H1 (cell line): ENCODE data around the gene CEP128. TPM values are rescaled to one million over a fixed set of nuclear protein-coding genes. Genes with fewer than 3 reads are reported as not detected.

ENCODE experiments used
- CTCF ChIA-PET: fragments of 300-600 bp; sonication (Branson Sonifier 250); formaldehyde crosslinking; loops from one replicate; lab custom pipeline; 2021; ENCODE audit not compliant: partially characterized antibody; lab: Charles Lee
- POLR2A ChIA-PET: fragments of 300-600 bp; sonication (Branson Sonifier 250); formaldehyde crosslinking; loops from one replicate; lab custom pipeline; 2021; ENCODE audit warnings: inconsistent platforms; ENCODE audit not compliant: partially characterized antibody; lab: Charles Lee
- DNase-seq, 2 experiments: peaks; one replicate each; pipeline versions ENCODE4 v3.0.0 to v3.0.0-alpha.2; 2010 to 2022; ENCODE audit warnings: low spot score in 2 of 2, low read depth in 1 of 2, mixed read lengths in 1 of 2
- FAIRE-seq: peaks from 2 replicates; lab custom pipeline; 2011; peaks lifted over from hg19 to GRCh38; lab: Jason Lieb, UNC
- H2AFZ ChIP-seq: 2 replicates; pipeline ENCODE4 v1.8.1; 2012; ENCODE audit warnings: low read length, inconsistent platforms
- H2AK5ac ChIP-seq: 2 replicates; pipeline ENCODE4 v1.6.1; 2013; ENCODE audit warnings: low read depth, low read length
- H2BK120ac ChIP-seq: replicated peaks from 2 replicates; pipeline ENCODE3; 2013; ENCODE audit warnings: low read depth, low read length, inconsistent platforms
- H2BK12ac ChIP-seq: 2 replicates; pipeline ENCODE4 v1.6.1; 2013; ENCODE audit warnings: low read depth, low read length
- H2BK15ac ChIP-seq: 2 replicates; pipeline ENCODE4 v1.6.1; 2013; ENCODE audit warnings: low read length
- H2BK20ac ChIP-seq: 2 replicates; pipeline ENCODE4 v1.6.1; 2013; ENCODE audit warnings: low read length
- H2BK5ac ChIP-seq: 2 replicates; pipeline ENCODE4 v1.6.1; 2013; ENCODE audit warnings: low read depth, low read length
- H3K14ac ChIP-seq: 2 replicates; pipeline ENCODE4 v1.6.1; 2013; ENCODE audit warnings: inconsistent platforms; ENCODE audit not compliant: insufficient read length
- H3K18ac ChIP-seq: 2 replicates; pipeline ENCODE4 v1.6.1; 2013; ENCODE audit warnings: low read length; ENCODE audit errors: extremely low read depth
- H3K23ac ChIP-seq: 2 replicates; pipeline ENCODE4 v1.6.1; 2013; ENCODE audit warnings: inconsistent platforms; ENCODE audit not compliant: insufficient read length
- H3K23me2 ChIP-seq: 2 replicates; pipeline ENCODE4 v1.6.1; 2013; ENCODE audit warnings: low read depth, low read length
- H3K27ac ChIP-seq: 2 replicates; pipeline ENCODE4 v1.6.1; 2011; ENCODE audit warnings: low read depth, low read length, inconsistent platforms
- H3K27me3 ChIP-seq, 4 experiments: replicated peaks in 1 of 4; 1 replicate in 1 of 4; 2 replicates in 3 of 4; pipeline versions ENCODE4 v1.6.1 to v1.8.1; 2011 to 2013; ENCODE audit warnings: low read length in 3 of 4, mild to moderate bottlenecking in 3 of 4, inconsistent platforms in 2 of 4, mixed read lengths in 2 of 4, moderate library complexity in 1 of 4; ENCODE audit not compliant: control insufficient read depth in 3 of 4, insufficient read depth in 3 of 4; ENCODE audit errors: extremely low read depth in 1 of 4
- H3K36me3 ChIP-seq, 4 experiments: 2 replicates each; pipeline versions ENCODE4 v1.6.1 to v1.8.1; 2011 to 2013; ENCODE audit warnings: mild to moderate bottlenecking in 4 of 4, low read length in 3 of 4, moderate library complexity in 2 of 4, control low read depth in 1 of 4, inconsistent platforms in 1 of 4; ENCODE audit not compliant: insufficient read depth in 4 of 4, control insufficient read depth in 2 of 4
- H3K4ac ChIP-seq: replicated peaks from 2 replicates; pipeline ENCODE3; 2013; ENCODE audit warnings: low read length, low read depth, mixed read lengths, inconsistent platforms; ENCODE audit not compliant: insufficient read length
- H3K4me1 ChIP-seq, 4 experiments: replicated peaks in 1 of 4; 1 replicate in 1 of 4; 2 replicates in 3 of 4; pipeline versions ENCODE4 v1.6.1 to v1.8.1; 2011 to 2013; ENCODE audit warnings: low read length in 3 of 4, inconsistent platforms in 2 of 4, mixed read lengths in 1 of 4; ENCODE audit not compliant: insufficient read depth in 4 of 4, control insufficient read depth in 3 of 4
- H3K4me2 ChIP-seq, 2 experiments: 2 replicates each; pipeline versions ENCODE4 v1.6.1 to v1.8.1; 2011 to 2013; ENCODE audit warnings: low read depth in 2 of 2, low read length in 2 of 2, control low read depth in 1 of 2, inconsistent platforms in 1 of 2, mild to moderate bottlenecking in 1 of 2; ENCODE audit not compliant: insufficient read depth in 1 of 2
- H3K4me3 ChIP-seq, 4 experiments: fragments of 200-600, 300-600 bp in 1 of 4; sonication (generic), shearing (Covaris generic), sonication (Bioruptor Twin) in 1 of 4; 2 replicates each; pipeline versions ENCODE4 v1.5.1 to v1.8.1; 2011 to 2016; ENCODE audit warnings: low read length in 4 of 4, low read depth in 3 of 4, control low read depth in 2 of 4, inconsistent platforms in 2 of 4, mild to moderate bottlenecking in 2 of 4, mixed read lengths in 1 of 4, moderate library complexity in 1 of 4; ENCODE audit not compliant: insufficient read depth in 2 of 4; ENCODE audit errors: extremely low read depth in 1 of 4
- H3K56ac ChIP-seq: replicated peaks from 2 replicates; pipeline ENCODE3; 2013; ENCODE audit warnings: low read depth, mild to moderate bottlenecking, mixed read lengths, low read length, inconsistent platforms; ENCODE audit not compliant: insufficient read length
- H3K79me1 ChIP-seq: 2 replicates; pipeline ENCODE4 v1.6.1; 2013; ENCODE audit warnings: low read depth, low read length, control low read depth
- H3K79me2 ChIP-seq, 2 experiments: 2 replicates each; pipeline versions ENCODE4 v1.6.1 to v1.8.1; 2012 to 2013; ENCODE audit warnings: low read length in 2 of 2, mild to moderate bottlenecking in 2 of 2, inconsistent platforms in 1 of 2; ENCODE audit not compliant: insufficient read depth in 2 of 2, control insufficient read depth in 1 of 2
- H3K9ac ChIP-seq, 4 experiments: replicated peaks in 1 of 4; 1 replicate in 1 of 4; 2 replicates in 3 of 4; pipeline versions ENCODE4 v1.6.1 to v1.8.1; 2011 to 2013; ENCODE audit warnings: low read depth in 3 of 4, low read length in 3 of 4, control low read depth in 2 of 4, mild to moderate bottlenecking in 2 of 4, moderate library complexity in 2 of 4, inconsistent platforms in 1 of 4; ENCODE audit errors: extremely low read depth in 1 of 4
- H3K9me3 ChIP-seq, 2 experiments: 2 replicates each; pipeline versions ENCODE4 v1.6.1 to v1.8.1; 2012 to 2013; ENCODE audit warnings: mild to moderate bottlenecking in 2 of 2, moderate library complexity in 2 of 2, control low read depth in 1 of 2, inconsistent platforms in 1 of 2, low read depth in 1 of 2, low read length in 1 of 2, mixed read lengths in 1 of 2; ENCODE audit not compliant: insufficient read depth in 2 of 2
- H4K20me1 ChIP-seq, 2 experiments: replicated peaks in 1 of 2; 2 replicates each; pipeline versions ENCODE3 to v1.8.1; 2011 to 2013; ENCODE audit warnings: inconsistent platforms in 2 of 2, low read length in 2 of 2, mild to moderate bottlenecking in 1 of 2; ENCODE audit not compliant: insufficient read depth in 2 of 2, control insufficient read depth in 1 of 2
- H4K5ac ChIP-seq: 2 replicates; pipeline ENCODE4 v1.6.1; 2013; ENCODE audit warnings: low read length, low read depth, mixed read lengths, inconsistent platforms; ENCODE audit not compliant: insufficient read length
- H4K8ac ChIP-seq: 2 replicates; pipeline ENCODE4 v1.8.0; 2013; ENCODE audit warnings: mild to moderate bottlenecking, moderate library complexity, low read length, inconsistent platforms; ENCODE audit not compliant: insufficient read depth; ENCODE audit errors: extremely low read depth
- H4K91ac ChIP-seq: replicated peaks from 2 replicates; pipeline ENCODE3; 2013; ENCODE audit warnings: low read length, mixed read lengths, inconsistent platforms; ENCODE audit not compliant: insufficient read length
- BACH1 ChIP-seq: IDR thresholded peaks from 2 replicates; pipeline ENCODE4 v1.6.1; 2012; ENCODE audit warnings: low read length, improper control_type of control experiment
- BRCA1 ChIP-seq: IDR thresholded peaks from 2 replicates; pipeline ENCODE4 v1.6.1; 2012; ENCODE audit warnings: low read depth, low read length, improper control_type of control experiment
- CHD1 ChIP-seq: IDR thresholded peaks from 2 replicates; pipeline ENCODE4 v1.6.1; 2012; ENCODE audit warnings: low read depth, low read length, improper control_type of control experiment
- KDM1A ChIP-seq: fragments of 200-600, 300-600 bp; sonication (generic); IDR thresholded peaks from 2 replicates; pipeline ENCODE4 v1.7.1; 2016; ENCODE audit warnings: mild to moderate bottlenecking, low read length, borderline replicate concordance
- NRF1 ChIP-seq: IDR thresholded peaks from 2 replicates; pipeline ENCODE4 v1.6.1; 2011; ENCODE audit warnings: mild to moderate bottlenecking, low read depth, low read length, improper control_type of control experiment
- RBBP5 ChIP-seq: IDR thresholded peaks from 2 replicates; pipeline ENCODE4 v1.7.1; 2012; ENCODE audit warnings: low read depth, mild to moderate bottlenecking, inconsistent platforms, low read length, moderate library complexity, borderline replicate concordance
- SP4 ChIP-seq: IDR thresholded peaks from 2 replicates; pipeline ENCODE4 v1.6.1; 2012; ENCODE audit warnings: low read length, inconsistent platforms
- SUZ12 ChIP-seq: fragments of 200-600 bp; sonication (generic); IDR thresholded peaks from 2 replicates; pipeline ENCODE4 v1.6.1; 2012; ENCODE audit warnings: mild to moderate bottlenecking, inconsistent platforms, low read length, moderate library complexity, mixed read lengths
- TEAD4 ChIP-seq: IDR thresholded peaks from 2 replicates; pipeline ENCODE4 v1.6.1; 2012; ENCODE audit warnings: low read depth, low read length, inconsistent platforms, mixed read lengths
- YY1 ChIP-seq: IDR thresholded peaks from 2 replicates; pipeline ENCODE4 v1.6.1; 2011; ENCODE audit warnings: low read depth, mild to moderate bottlenecking, low read length
- WGBS, 2 experiments: shearing (Covaris generic) in 1 of 2; methylation state at CpG; one replicate each; pipeline versions ENCODE4 v1.1.6 to v1.1.7; 2013 to 2015; ENCODE audit warnings: low lambda C conversion rate in 2 of 2, mixed read lengths in 2 of 2, inconsistent platforms in 1 of 2, low coverage in 1 of 2, missing lambda C conversion rate in 1 of 2; ENCODE audit not compliant: insufficient replicate concordance in 2 of 2, insufficient coverage in 1 of 2, insufficient read length in 1 of 2; ENCODE audit errors: extremely low coverage in 1 of 2, missing lambda C conversion rate in 1 of 2; 5-methylcytosine and 5-hydroxymethylcytosine counted together
- polyA plus RNA-seq, 7 experiments: library from polyadenylated mRNA; depleted of rRNA in 3 of 7; stranded (reverse) in 5 of 7; unstranded in 2 of 7; fragments of >200 nt in 5 of 7; fragments of 200-250 nt in 2 of 7; gene quantifications; 1 replicate in 5 of 7; 2 replicates in 1 of 7; 4 replicates in 1 of 7; pipeline versions ENCODE4 v1.2.1 to v1.2.3, GENCODE V29; 2011 to 2013; ENCODE audit warnings: missing spikeins in 2 of 7, mixed read lengths in 2 of 7
- total RNA-seq: library from RNA; stranded (reverse); fragmentation: NEBNext Ultra II Directional; extraction: Animal tissue kit (Norgen Biotek cat#: 25700); gene quantifications from 2 replicates; pipeline ENCODE4 v1.2.1, GENCODE V29; 2021
- TF ChIP-seq, protein P1 (sequence below): IDR thresholded peaks from 2 replicates; pipeline ENCODE4 v1.6.1; 2012; ENCODE audit warnings: inconsistent platforms

Gene CEP128
- total and polyA plus RNA-seq, 2 of the 8 experiments (the other 6 are each of a cell fraction or from before 2014, with no cell fraction given), result 1.9 to 17.0 TPM

DNA sequence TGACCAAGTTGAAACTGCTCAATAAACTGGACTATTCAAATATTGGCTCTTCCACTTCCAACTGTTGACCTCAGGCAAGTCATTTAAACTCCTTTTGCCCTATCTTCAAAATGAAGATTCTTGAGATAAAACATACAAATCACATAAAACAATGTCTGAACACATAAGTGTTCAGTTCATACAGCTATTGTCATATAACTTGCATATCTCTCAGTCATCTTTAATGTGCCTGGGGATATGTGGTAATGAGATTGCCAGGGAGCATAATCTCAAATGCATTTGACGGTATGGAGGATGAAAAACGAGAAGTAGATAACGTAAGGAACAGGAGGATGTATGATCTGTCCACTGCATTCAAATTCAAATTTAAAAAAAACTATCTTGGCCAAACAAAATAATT lies 493.3 kb downstream of the CEP128 start:
- TF ChIP-seq KDM1A, result no peak
- no peak for TF ChIP-seq SUZ12
- no peak for TF ChIP-seq NRF1
- TF ChIP-seq, protein P1, sequence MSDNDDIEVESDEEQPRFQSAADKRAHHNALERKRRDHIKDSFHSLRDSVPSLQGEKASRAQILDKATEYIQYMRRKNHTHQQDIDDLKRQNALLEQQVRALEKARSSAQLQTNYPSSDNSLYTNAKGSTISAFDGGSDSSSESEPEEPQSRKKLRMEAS, result no peak
- no peak for TF ChIP-seq RBBP5
- TF ChIP-seq SP4, result no peak
- TF ChIP-seq CHD1, result no peak
- TF ChIP-seq YY1, result no peak
- no peak for TF ChIP-seq BACH1
- TF ChIP-seq BRCA1, result no peak
- no peak for TF ChIP-seq TEAD4
- no peak overlapping the region for H3K23ac ChIP-seq
- H4K91ac ChIP-seq, result no peak overlapping the region
- H3K27me3 ChIP-seq, result no peaks in the 10 kb centered on the region
- H2BK5ac ChIP-seq, result no peak overlapping the region
- FAIRE-seq, result no peak
- no peak overlapping the region for H3K4ac ChIP-seq
- no peak overlapping the region for H2AFZ ChIP-seq
- H3K18ac ChIP-seq, result no peak overlapping the region
- no peak for DNase-seq
- no peak overlapping the region for H2BK20ac ChIP-seq
- H3K27ac ChIP-seq, result no peak overlapping the region
- no peak overlapping the region for H3K56ac ChIP-seq
- no peak overlapping the region for H3K4me3 ChIP-seq
- no peaks in the 10 kb centered on the region for H3K23me2 ChIP-seq
- H3K79me2 ChIP-seq, result no peaks in the 10 kb centered on the region
- no peak overlapping the region for H3K9ac ChIP-seq
- CTCF ChIA-PET, result no interaction called here
- no peak overlapping the region for H2BK120ac ChIP-seq
- H4K20me1 ChIP-seq, result no peaks in the 10 kb centered on the region
- H2BK12ac ChIP-seq, result no peak overlapping the region
- POLR2A ChIA-PET, result no interaction called here
- H3K36me3 ChIP-seq, result no peaks in the 10 kb centered on the region
- H2BK15ac ChIP-seq, result no peak overlapping the region
- WGBS, 2 experiments, result 93% methylated on average over 3 of the region's 3 CpGs; no CpG with 5 or more reads in 1 of the 2 experiments
- no peak overlapping the region for H4K5ac ChIP-seq
- H3K4me2 ChIP-seq, result no peak overlapping the region
- no peak overlapping the region for H3K14ac ChIP-seq
- H3K4me1 ChIP-seq, result peaks cover 0 to 5% (median 5%) of the 10 kb centered on the region in 4 experiments; a peak in 3 of 7 replicates
- no peak overlapping the region for H4K8ac ChIP-seq
- no peaks in the 10 kb centered on the region for H3K79me1 ChIP-seq
- peaks cover 5 to 10% of the 10 kb centered on the region in 2 experiments; a peak in 1 of 4 replicates for H3K9me3 ChIP-seq
- no peak overlapping the region for H2AK5ac ChIP-seq
